ENCODE measurements around the gene NUDCD3.

Gene NUDCD3

GRCh38 chr7:44490351-44491200 is at the start of gene NUDCD3:
TSS of gene NUDCD3 (minus strand) at chr7:44490658. CDS start at chr7:44490600, 58 bp downstream.
- peak; percentile 62 for DNase-seq (ENCODE audit: low read depth, low spot score)

DNA sequence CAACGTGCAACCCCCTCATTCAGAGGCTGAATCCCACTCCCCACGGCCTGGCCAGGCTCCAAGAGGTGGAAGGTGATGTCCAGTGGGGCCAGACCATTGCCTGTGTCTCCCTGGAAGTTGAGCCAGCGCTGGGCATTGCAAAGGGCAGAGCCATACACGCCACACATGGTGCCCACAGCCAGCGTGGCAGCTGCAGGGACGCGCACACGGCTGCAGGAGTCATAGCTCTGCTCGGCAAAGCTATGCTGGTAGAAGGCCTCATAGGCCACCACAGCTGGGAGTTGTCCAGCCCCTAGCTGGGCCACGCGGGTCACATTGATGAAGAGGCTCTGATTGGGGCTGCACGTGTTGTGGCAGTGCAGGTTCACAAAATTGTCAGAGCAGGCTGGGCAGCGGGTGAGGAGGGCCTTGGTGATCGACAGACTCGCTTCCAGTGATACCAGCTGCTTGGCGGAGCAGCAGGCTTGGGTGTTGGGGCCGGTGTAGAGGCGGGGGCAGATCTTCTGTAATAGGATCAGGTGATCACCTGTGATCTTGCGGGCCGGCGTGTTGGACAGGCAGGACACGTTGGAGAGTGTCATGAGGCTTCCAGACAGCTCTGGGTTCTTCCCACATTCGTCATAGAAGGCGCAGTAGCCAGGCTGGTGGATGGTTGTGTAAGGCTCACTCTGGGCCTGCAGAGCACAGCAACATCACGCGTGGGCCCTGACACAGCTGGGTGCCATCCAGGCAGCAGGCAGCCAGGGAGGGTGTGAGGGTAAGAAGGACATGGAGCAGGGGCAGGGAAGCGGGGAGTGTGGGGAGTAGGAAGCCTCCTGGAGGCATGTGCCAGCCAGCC is 49.4 kb upstream of the NUDCD3 start:
- no peak for DNase-seq (ENCODE audit: low read depth, low spot score)

DNA sequence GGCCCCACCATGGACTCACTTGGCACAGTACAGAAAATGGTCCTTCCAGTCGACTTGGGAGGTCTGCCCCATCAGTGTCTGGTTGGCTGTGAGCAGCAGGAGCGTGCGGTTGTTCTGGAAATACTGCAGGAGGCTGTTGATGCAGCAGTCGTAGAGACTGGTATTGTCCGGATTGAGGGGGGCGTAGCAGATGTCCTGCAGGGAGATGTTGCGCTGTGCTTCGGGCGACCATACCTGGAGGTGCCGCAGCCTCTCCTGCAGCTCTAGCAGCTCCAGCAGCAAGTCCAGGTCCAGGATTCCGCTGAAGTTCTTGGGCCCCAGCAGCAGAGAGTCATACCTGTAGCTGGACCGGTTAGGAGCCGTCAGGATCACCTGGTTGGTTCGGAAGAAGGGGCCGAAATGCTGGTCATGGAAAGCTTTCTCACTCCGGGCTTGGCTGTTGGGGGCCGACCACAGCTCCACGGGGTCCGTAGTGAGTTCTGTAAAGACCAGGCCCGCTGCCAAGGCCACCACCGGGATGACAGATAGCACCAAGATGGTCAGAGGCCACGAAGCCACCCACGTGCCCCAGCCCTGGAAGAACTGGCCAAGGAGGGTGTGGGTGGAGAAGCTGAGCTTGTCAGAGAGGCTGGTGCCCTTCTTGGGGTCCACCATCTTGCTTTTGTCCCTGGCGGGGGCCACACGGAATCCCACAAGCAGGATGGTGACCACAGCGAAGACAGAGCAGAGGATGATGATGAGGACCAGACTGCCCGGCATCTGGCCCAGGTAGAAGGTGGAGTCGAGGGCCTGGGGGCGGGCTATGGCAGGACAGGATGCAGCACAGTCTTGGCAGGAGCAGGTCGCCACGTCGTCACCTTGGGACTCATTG is 48.6 kb upstream of the NUDCD3 start:
- no peak for DNase-seq (ENCODE audit: low read depth, low spot score)

GRCh38 chr7:44538093-44538797 is 47.8 kb upstream of the NUDCD3 start:
- DNase-seq (ENCODE audit: low read depth, low spot score), result no peak

GRCh38 chr7:44537442-44537841 is 47.0 kb upstream of the NUDCD3 start:
- DNase-seq (ENCODE audit: low read depth, low spot score), result no peak

GRCh38 chr7:44536090-44536489 is 45.6 kb upstream of the NUDCD3 start:
- DNase-seq (ENCODE audit: low read depth, low spot score), result no peak

DNA sequence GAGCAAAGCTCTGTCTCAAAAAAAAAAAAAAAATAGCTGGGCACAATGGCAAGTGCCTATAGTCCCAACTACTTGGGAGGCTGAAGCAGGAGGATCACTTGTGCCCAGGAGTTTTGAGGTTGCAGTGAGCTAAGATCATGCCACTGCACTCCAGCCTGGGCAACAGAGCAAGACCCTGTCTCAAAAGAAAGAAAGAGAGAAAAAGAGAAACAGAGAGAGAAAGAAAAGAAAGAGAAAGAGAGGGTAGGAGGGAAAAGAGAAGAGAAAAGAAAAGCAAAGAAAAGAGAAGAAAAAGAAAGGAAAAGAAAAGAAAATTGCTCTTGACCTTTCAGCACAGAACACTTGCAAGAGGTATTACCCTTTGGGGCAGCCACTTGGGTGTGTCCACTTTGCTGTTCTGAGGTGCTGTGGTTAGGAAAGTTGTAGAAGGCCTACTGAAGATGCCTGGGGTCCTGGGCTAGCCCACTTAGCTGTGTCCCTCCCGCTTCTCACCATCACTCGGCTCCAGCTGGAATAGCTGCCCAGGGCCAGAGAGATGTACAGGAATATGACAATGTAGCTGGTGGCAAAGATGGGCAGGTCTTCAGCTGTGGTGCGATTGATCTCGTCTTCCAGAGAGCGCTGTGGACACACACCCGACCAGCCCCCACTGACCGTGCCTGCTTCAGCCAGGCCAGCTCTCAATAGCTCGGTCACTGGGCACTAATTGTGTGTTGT is 45.0 kb upstream of the NUDCD3 start:
- no peak for DNase-seq (ENCODE audit: low read depth, low spot score)

- no peak for DNase-seq (ENCODE audit: low read depth, low spot score)
Measured at GRCh38 chr7:44534501-44534900, 44.0 kb upstream of the NUDCD3 start.

DNA sequence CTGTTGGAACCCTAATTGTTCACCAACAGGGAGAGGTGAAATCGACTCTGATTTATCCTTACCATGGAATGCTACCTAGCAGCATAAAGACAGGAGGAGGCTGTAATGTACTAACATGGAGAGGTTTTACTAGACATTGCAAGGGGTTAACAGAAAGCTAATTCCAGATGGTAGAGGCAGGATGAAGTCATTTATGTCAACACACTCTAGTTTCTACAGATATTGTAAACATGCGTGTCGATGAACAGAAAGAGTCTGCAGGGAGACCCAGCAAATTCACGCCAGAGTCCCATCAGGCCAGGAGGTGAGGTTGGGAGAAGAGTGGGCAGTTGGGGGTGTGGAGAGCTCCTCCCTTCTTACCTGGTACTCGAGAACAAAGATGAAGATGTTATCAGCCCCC is 43.6 kb upstream of the NUDCD3 start:
- DNase-seq (ENCODE audit: low read depth, low spot score), result peak; percentile 15

DNA sequence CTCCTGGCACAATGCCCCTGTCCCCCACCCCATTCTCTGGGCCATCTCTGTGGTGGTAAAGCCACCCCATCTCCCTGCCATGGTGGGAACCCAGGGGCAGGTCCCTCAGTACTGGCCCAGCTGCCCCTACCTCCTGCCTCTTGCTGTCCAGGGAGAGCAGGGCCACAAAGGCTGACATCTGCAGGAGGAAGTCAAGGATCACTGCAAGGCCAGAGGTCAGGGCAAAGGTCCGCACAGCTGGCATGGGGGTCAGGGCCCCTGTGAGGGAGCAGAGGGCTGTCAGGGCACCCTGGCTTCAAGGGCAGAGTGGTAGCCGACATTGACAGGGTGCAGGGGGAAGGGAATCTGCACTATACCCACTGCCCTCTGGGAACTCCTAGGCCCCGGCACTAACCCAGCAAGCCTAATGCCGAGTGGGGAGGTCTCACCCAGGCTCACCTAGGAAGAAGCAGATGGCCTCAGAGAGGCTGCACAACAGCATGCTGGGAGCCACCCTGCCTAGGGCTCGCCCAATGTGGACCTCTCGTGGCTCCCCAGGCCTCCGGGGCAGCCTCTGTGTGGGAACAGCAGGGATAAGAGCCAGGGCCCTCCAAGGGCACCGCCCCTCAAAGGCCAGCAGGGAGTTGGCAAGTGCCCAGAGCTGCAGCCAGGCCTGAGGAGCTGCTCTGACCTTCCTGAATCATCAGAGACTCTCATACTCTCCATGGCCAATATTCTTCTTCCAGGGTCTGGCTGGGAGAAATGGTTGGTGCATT is 43.0 kb upstream of the NUDCD3 start:
- DNase-seq (ENCODE audit: low read depth, low spot score), result peak; percentile 29

GRCh38 chr7:44531421-44532380 is 41.2 kb upstream of the NUDCD3 start:
- no peak for DNase-seq (ENCODE audit: low read depth, low spot score)

GRCh38 chr7:44530990-44531389 is 40.5 kb upstream of the NUDCD3 start:
- no peak for DNase-seq (ENCODE audit: low read depth, low spot score)

DNA sequence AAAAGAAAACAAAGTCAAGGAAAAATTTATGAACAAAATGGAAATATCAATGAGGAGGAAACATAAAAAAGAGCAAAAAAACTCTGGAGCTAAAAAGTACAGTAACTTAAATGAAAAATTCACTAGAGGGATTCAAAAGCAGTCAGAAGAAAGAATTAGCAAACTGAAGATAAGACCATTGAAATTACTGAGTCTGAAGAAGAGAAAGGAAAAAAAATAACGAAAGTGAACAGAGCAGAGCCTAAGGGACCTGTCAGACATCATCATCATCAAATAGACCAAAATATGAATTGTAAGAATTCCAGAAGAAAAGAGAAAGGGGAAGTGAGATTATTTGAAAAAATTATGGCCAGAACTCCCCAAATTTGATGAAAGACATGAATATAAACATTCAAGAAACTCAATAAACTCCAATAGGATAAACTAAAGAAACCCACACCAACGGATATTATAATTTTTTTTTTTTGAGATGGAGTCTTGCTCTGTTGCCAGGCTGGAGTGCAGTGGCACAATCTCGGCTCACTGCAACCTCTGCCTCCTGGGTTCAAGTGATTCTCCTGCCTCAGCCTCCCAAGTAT is 34.4 kb upstream of the NUDCD3 start:
- no peak for DNase-seq (ENCODE audit: low read depth, low spot score)

- DNase-seq (ENCODE audit: low read depth, low spot score), result no peak
Measured at GRCh38 chr7:44522315-44522714, 31.9 kb upstream of the NUDCD3 start.

GRCh38 chr7:44521347-44522095 is 31.1 kb upstream of the NUDCD3 start:
- DNase-seq (ENCODE audit: low read depth, low spot score), result no peak

DNA sequence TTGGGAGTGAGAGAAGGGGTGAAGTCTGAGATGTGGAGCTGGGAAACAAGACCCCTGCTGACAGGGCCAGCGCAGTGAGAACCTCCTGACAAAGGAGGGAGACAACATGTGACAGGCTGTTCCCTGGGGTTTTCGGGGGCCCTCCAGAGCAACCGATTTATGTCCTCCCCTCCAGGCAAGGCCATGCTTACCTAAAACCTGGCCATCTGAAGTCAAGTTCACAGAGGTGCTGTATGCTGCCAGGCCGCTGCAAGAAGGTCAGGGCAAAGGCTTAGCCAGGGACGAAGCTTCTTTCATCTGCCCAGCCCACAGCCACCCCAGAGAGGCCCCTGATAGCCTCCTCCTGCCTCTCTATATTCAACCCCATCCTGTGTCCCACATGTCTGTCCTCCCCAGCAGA is 30.1 kb upstream of the NUDCD3 start:
- DNase-seq (ENCODE audit: low read depth, low spot score), result no peak

- no peak for DNase-seq (ENCODE audit: low read depth, low spot score)
Measured at GRCh38 chr7:44519546-44519945, 29.1 kb upstream of the NUDCD3 start.

Measured in smooth muscle cell of the brain vasculature (primary cell).